GM23338 (cell line): ENCODE data around the gene HCRT. TPM values are rescaled to one million over a fixed set of nuclear protein-coding genes. Genes with fewer than 3 reads are reported as not detected.

Experiments
- CREB1 ChIP-seq: fragments of 250-450 bp; sonication (Bioruptor Pico); IDR thresholded peaks from 2 replicates; pipeline ENCODE4 v1.5.0; 2020; ENCODE audit warnings: low read depth, mild to moderate bottlenecking, moderate library complexity
- POLR2AphosphoS5 ChIP-seq: IDR thresholded peaks from 2 replicates; pipeline ENCODE4 v1.6.1; 2016; ENCODE audit warnings: antibody characterized with exemption, low read depth
- ZNF331 ChIP-seq: fragments of 250-450 bp; sonication (Bioruptor Pico); IDR thresholded peaks from 2 replicates; pipeline ENCODE4 v1.5.0; 2020; ENCODE audit warnings: low read depth, mild to moderate bottlenecking, moderate library complexity
- polyA plus RNA-seq: library from polyadenylated mRNA; unstranded; fragments of >200 nt; fragmentation: Nextera tagmentation; extraction: Ambion mirVana; gene quantifications from 2 replicates; pipeline ENCODE4 v1.2.1, GENCODE V29; 2016
- total RNA-seq: library from RNA; depleted of rRNA; stranded (reverse); fragments of >200 nt; shearing (Covaris generic); gene quantifications from 2 replicates; pipeline ENCODE4 v1.2.3, GENCODE V29; 2014
- TF ChIP-seq, protein P1 (sequence below): fragments of 250-450 bp; sonication (Bioruptor Pico); IDR thresholded peaks from 2 replicates; pipeline ENCODE4 v1.5.0; 2020; ENCODE audit warnings: mild to moderate bottlenecking, moderate library complexity
- TF ChIP-seq, protein P2 (sequence below): IDR thresholded peaks from one replicate; pipeline ENCODE4 v1.6.1; 2018; ENCODE audit warnings: antibody characterized with exemption; ENCODE audit not compliant: unreplicated experiment
- TF ChIP-seq, protein P3 (sequence below): IDR thresholded peaks from 2 replicates; pipeline ENCODE4 v1.6.1; 2016; ENCODE audit warnings: antibody characterized with exemption

The HCRT gene
- total and polyA plus RNA-seq, 2 experiments from 2014 or later = not detected

DNA sequence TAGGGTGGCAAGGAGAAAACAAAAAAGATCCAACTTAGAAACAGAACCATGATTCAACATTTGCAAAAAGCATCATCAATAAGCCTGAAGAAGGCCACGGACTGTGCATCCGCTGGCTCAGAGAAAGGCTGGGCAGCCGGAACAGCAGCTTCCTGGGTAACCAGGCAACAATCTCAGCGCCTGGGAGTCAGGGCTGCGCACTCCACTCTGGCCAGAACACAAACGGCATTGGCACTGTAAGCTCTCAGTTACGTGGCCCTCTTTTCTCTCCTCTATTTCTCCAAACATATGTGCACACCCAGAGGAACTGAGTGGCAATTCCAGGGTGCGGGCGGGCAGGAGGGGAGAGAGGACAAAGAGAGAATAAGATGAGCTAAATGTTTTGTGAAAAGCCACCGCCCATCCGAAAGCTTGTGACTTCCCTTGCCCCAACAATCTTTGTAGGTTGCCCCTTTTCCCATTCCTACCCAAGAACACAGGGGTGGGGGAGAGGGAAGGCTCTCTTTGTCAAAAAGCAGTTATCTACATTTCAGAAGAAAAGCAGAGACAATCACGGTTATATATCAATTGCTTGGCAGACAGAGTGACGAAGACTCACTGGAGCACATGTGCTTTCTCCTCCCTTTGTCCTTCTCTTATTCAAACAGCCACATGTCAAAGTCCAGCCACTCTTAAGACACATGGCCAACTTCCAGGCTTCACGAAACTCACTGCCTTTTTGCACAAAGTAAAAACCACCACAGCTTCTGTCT, 15.6 kb upstream of the HCRT start (continued):
- TF ChIP-seq, protein P1, sequence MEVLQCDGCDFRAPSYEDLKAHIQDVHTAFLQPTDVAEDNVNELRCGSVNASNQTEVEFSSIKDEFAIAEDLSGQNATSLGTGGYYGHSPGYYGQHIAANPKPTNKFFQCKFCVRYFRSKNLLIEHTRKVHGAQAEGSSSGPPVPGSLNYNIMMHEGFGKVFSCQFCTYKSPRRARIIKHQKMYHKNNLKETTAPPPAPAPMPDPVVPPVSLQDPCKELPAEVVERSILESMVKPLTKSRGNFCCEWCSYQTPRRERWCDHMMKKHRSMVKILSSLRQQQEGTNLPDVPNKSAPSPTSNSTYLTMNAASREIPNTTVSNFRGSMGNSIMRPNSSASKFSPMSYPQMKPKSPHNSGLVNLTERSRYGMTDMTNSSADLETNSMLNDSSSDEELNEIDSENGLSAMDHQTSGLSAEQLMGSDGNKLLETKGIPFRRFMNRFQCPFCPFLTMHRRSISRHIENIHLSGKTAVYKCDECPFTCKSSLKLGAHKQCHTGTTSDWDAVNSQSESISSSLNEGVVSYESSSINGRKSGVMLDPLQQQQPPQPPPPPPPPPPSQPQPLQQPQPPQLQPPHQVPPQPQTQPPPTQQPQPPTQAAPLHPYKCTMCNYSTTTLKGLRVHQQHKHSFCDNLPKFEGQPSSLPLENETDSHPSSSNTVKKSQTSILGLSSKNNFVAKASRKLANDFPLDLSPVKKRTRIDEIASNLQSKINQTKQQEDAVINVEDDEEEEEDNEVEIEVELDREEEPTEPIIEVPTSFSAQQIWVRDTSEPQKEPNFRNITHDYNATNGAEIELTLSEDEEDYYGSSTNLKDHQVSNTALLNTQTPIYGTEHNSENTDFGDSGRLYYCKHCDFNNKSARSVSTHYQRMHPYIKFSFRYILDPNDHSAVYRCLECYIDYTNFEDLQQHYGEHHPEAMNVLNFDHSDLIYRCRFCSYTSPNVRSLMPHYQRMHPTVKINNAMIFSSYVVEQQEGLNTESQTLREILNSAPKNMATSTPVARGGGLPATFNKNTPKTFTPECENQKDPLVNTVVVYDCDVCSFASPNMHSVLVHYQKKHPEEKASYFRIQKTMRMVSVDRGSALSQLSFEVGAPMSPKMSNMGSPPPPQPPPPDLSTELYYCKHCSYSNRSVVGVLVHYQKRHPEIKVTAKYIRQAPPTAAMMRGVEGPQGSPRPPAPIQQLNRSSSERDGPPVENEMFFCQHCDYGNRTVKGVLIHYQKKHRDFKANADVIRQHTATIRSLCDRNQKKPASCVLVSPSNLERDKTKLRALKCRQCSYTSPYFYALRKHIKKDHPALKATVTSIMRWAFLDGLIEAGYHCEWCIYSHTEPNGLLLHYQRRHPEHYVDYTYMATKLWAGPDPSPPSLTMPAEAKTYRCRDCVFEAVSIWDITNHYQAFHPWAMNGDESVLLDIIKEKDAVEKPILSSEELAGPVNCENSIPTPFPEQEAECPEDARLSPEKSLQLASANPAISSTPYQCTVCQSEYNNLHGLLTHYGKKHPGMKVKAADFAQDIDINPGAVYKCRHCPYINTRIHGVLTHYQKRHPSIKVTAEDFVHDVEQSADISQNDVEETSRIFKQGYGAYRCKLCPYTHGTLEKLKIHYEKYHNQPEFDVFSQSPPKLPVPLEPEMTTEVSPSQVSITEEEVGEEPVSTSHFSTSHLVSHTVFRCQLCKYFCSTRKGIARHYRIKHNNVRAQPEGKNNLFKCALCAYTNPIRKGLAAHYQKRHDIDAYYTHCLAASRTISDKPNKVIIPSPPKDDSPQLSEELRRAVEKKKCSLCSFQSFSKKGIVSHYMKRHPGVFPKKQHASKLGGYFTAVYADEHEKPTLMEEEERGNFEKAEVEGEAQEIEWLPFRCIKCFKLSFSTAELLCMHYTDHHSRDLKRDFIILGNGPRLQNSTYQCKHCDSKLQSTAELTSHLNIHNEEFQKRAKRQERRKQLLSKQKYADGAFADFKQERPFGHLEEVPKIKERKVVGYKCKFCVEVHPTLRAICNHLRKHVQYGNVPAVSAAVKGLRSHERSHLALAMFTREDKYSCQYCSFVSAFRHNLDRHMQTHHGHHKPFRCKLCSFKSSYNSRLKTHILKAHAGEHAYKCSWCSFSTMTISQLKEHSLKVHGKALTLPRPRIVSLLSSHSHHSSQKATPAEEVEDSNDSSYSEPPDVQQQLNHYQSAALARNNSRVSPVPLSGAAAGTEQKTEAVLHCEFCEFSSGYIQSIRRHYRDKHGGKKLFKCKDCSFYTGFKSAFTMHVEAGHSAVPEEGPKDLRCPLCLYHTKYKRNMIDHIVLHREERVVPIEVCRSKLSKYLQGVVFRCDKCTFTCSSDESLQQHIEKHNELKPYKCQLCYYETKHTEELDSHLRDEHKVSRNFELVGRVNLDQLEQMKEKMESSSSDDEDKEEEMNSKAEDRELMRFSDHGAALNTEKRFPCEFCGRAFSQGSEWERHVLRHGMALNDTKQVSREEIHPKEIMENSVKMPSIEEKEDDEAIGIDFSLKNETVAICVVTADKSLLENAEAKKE (CRISPR knock-in tag) = no peak
- no peak for TF ChIP-seq CREB1 (CRISPR knock-in tag)
- no peak for TF ChIP-seq POLR2AphosphoS5
- no peak for TF ChIP-seq ZNF331 (CRISPR knock-in tag)
- TF ChIP-seq, protein P2, sequence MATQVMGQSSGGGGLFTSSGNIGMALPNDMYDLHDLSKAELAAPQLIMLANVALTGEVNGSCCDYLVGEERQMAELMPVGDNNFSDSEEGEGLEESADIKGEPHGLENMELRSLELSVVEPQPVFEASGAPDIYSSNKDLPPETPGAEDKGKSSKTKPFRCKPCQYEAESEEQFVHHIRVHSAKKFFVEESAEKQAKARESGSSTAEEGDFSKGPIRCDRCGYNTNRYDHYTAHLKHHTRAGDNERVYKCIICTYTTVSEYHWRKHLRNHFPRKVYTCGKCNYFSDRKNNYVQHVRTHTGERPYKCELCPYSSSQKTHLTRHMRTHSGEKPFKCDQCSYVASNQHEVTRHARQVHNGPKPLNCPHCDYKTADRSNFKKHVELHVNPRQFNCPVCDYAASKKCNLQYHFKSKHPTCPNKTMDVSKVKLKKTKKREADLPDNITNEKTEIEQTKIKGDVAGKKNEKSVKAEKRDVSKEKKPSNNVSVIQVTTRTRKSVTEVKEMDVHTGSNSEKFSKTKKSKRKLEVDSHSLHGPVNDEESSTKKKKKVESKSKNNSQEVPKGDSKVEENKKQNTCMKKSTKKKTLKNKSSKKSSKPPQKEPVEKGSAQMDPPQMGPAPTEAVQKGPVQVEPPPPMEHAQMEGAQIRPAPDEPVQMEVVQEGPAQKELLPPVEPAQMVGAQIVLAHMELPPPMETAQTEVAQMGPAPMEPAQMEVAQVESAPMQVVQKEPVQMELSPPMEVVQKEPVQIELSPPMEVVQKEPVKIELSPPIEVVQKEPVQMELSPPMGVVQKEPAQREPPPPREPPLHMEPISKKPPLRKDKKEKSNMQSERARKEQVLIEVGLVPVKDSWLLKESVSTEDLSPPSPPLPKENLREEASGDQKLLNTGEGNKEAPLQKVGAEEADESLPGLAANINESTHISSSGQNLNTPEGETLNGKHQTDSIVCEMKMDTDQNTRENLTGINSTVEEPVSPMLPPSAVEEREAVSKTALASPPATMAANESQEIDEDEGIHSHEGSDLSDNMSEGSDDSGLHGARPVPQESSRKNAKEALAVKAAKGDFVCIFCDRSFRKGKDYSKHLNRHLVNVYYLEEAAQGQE = no peak
- TF ChIP-seq, protein P3, sequence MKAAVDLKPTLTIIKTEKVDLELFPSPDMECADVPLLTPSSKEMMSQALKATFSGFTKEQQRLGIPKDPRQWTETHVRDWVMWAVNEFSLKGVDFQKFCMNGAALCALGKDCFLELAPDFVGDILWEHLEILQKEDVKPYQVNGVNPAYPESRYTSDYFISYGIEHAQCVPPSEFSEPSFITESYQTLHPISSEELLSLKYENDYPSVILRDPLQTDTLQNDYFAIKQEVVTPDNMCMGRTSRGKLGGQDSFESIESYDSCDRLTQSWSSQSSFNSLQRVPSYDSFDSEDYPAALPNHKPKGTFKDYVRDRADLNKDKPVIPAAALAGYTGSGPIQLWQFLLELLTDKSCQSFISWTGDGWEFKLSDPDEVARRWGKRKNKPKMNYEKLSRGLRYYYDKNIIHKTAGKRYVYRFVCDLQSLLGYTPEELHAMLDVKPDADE = no peak
